Natural killer cell treated with Interleukin-12 subunit alpha and Interleukin-12 subunit beta and Interleukin-15 and Interleukin-18, amount 100 ng/mL, for 72 hours (primary cell): ENCODE data around the gene NTRK3. TPM values are rescaled to one million over a fixed set of nuclear protein-coding genes. Genes with fewer than 3 reads are reported as not detected.
"Not testable (repeated sequence)": the region's sequence is repeated elsewhere in the genome, so short reads cannot be mapped to it uniquely, and the experiment has no call there.

ENCODE experiments used
- ATAC-seq, 2 donors: fragments of 150-1000 bp; cut with Tn5 transposase in 1 of 2; sonication (Bioruptor Pico), chemical (Tn5 transposase) in 1 of 2; 2 replicates each; pipeline ENCODE4 v1.10.0; 2021
- DNase-seq: peaks from one replicate; pipeline ENCODE4 v3.0.0; 2022; ENCODE audit warnings: low spot score
- H3K27ac Mint-ChIP-seq, 2 donors: 1 replicate in 1 of 2; 2 replicates in 1 of 2; pipeline ENCODE4 v1.8.0; 2022; ENCODE audit warnings: mixed read lengths in 2 of 2, mild to moderate bottlenecking in 1 of 2, moderate library complexity in 1 of 2
- H3K27me3 Mint-ChIP-seq, 2 donors: 1 replicate in 1 of 2; 2 replicates in 1 of 2; pipeline ENCODE4 v1.8.0; 2022; ENCODE audit warnings: mixed read lengths in 2 of 2
- H3K36me3 Mint-ChIP-seq: one replicate; pipeline ENCODE4 v1.8.0; 2022; ENCODE audit warnings: mixed read lengths
- H3K4me1 Mint-ChIP-seq, 2 donors: 1 replicate in 1 of 2; 2 replicates in 1 of 2; pipeline ENCODE4 v1.8.0; 2022; ENCODE audit warnings: low read depth in 2 of 2, mixed read lengths in 2 of 2, mild to moderate bottlenecking in 1 of 2
- H3K4me3 Mint-ChIP-seq: one replicate; pipeline ENCODE4 v1.8.0; 2022; ENCODE audit warnings: mixed read lengths
- H3K9me3 Mint-ChIP-seq: 2 replicates; pipeline ENCODE4 v1.8.0; 2022; ENCODE audit warnings: mixed read lengths
- total RNA-seq, 2 donors: library from RNA; stranded (reverse); gene quantifications; one replicate each; pipeline ENCODE4 v1.2.3, GENCODE V29; 2022

The NTRK3 gene
- total RNA-seq, 2 donors from 2014 or later: 0.42 to 1.2 TPM

- Mint-ChIP-seq H3K27ac (no peak overlapping the region), H3K27me3 (no peaks in the 10 kb centered on the region), H3K4me3 (no peak overlapping the region), H3K36me3 (no peaks in the 10 kb centered on the region), H3K4me1 (no peaks in the 10 kb centered on the region), H3K9me3 (peaks cover 3% of the 10 kb centered on the region)
- ATAC-seq (no peak), DNase-seq (no peak)
Observed at GRCh38 chr15:87858651-87859050, 397.9 kb downstream of the NTRK3 start.

DNA sequence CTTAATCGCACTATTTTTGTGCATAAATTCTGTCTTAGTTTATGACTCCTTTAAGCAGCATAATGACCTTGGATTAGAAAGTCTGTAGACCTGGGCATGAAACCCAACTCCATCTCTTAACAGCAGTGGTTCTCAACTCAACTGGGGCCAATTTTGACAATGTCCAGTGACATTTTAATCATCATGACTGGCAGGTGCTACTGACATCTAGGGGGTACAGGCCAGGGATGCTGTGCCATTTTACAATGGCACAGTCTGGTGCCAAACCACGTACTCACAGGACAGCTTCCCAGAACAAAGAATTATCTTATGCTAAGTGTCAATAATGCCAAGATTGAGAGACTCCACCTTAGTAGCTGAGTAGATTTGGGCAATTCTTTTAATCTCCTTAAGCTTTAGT is 405.0 kb downstream of the NTRK3 start:
- no peak overlapping the region for H3K27ac Mint-ChIP-seq
- H3K4me1 Mint-ChIP-seq: no peaks in the 10 kb centered on the region
- H3K27me3 Mint-ChIP-seq: peaks cover 0 to 2% of the 10 kb centered on the region in 2 donors
- no peak for DNase-seq
- no peak for ATAC-seq
- no peaks in the 10 kb centered on the region for H3K36me3 Mint-ChIP-seq
- H3K4me3 Mint-ChIP-seq: no peak overlapping the region
- peaks cover 3% of the 10 kb centered on the region for H3K9me3 Mint-ChIP-seq

- ATAC-seq (no peak), DNase-seq (no peak)
- Mint-ChIP-seq H3K4me3 (no peak overlapping the region), H3K4me1 (no peaks in the 10 kb centered on the region), H3K36me3 (no peaks in the 10 kb centered on the region), H3K27me3 (peaks cover 0 to 2% of the 10 kb centered on the region in 2 donors), H3K9me3 (peaks cover 3% of the 10 kb centered on the region), H3K27ac (no peak overlapping the region)
Observed at GRCh38 chr15:87850916-87851315, 405.6 kb downstream of the NTRK3 start.

GRCh38 chr15:87849181-87849580 is 407.4 kb downstream of the NTRK3 start:
- no peak overlapping the region for H3K27ac Mint-ChIP-seq
- H3K27me3 Mint-ChIP-seq: peaks cover 0 to 2% of the 10 kb centered on the region in 2 donors
- H3K9me3 Mint-ChIP-seq: peaks cover 3% of the 10 kb centered on the region
- H3K4me1 Mint-ChIP-seq: no peaks in the 10 kb centered on the region
- DNase-seq (no peak), ATAC-seq (no peak)
- no peak overlapping the region for H3K4me3 Mint-ChIP-seq
- no peaks in the 10 kb centered on the region for H3K36me3 Mint-ChIP-seq

- DNase-seq (no peak), ATAC-seq (no peak)
- no peaks in the 10 kb centered on the region for H3K36me3 Mint-ChIP-seq
- H3K9me3 Mint-ChIP-seq: peaks cover 3% of the 10 kb centered on the region
- H3K4me1 Mint-ChIP-seq: no peaks in the 10 kb centered on the region
- H3K27ac Mint-ChIP-seq: no peak overlapping the region
- H3K4me3 Mint-ChIP-seq: no peak overlapping the region
- H3K27me3 Mint-ChIP-seq: peaks cover 0 to 2% of the 10 kb centered on the region in 2 donors
Observed at GRCh38 chr15:87848012-87848411, 408.5 kb downstream of the NTRK3 start.

GRCh38 chr15:87846746-87847145 is 409.8 kb downstream of the NTRK3 start:
- no peak for DNase-seq
- no peak overlapping the region for H3K4me3 Mint-ChIP-seq
- H3K27me3 Mint-ChIP-seq: peaks cover 0 to 2% of the 10 kb centered on the region in 2 donors
- peaks cover 7% of the 10 kb centered on the region for H3K9me3 Mint-ChIP-seq
- ATAC-seq: no peak
- no peaks in the 10 kb centered on the region for H3K36me3 Mint-ChIP-seq
- no peak overlapping the region for H3K27ac Mint-ChIP-seq
- no peaks in the 10 kb centered on the region for H3K4me1 Mint-ChIP-seq

DNA sequence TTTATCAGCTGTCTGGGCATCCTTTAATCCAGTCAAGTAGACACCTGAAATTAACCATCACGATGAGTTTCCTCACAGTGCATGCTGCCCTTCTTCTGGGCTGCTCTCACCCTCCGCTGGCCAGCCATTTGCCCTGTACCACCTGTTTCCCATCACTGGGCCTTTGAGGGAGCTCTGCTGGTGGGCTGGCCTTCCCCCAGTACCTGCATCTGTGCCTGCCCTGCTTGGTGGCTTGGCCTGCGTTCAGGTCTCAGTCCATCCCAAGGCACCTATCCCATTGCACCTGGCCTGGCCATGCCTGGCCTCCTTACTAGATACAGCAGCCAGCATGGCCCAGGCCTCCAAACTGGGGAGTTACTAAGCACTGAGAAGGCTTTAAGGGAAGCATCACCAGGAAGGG is 413.2 kb downstream of the NTRK3 start:
- Mint-ChIP-seq H3K36me3 (no peaks in the 10 kb centered on the region), H3K27ac (no peak overlapping the region), H3K4me3 (no peak overlapping the region), H3K4me1 (no peaks in the 10 kb centered on the region), H3K9me3 (peaks cover 7% of the 10 kb centered on the region), H3K27me3 (peaks cover 0 to 2% of the 10 kb centered on the region in 2 donors)
- DNase-seq: no peak
- peak; percentile 32 to 33 for ATAC-seq

- Mint-ChIP-seq H3K27ac (no peak overlapping the region), H3K4me1 (no peaks in the 10 kb centered on the region), H3K4me3 (no peak overlapping the region), H3K36me3 (no peaks in the 10 kb centered on the region), H3K27me3 (no peaks in the 10 kb centered on the region), H3K9me3 (peaks cover 8% of the 10 kb centered on the region)
- ATAC-seq (peak in 1 of 2 donors; percentile 43), DNase-seq (no peak)
Observed at GRCh38 chr15:87841426-87841998, 415.0 kb downstream of the NTRK3 start.

DNA sequence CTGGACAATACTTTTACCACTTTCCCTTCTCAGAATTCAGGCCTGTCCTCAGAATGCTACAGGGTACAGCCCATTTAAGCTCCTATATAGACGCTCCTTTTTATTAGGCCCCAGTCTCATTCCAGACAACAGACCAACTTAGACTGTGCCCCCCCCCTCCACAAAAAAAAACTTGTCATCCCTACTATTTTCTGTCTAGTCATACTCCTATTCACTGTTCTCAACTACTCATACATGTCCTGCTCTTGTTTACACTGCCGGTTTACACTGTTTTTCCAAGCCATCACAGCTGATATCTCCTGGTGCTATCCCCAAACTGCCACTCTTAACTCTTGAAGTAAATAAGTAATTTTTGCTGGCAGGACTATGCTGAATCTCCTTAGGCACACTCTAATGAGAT is 420.7 kb downstream of the NTRK3 start:
- H3K4me1 Mint-ChIP-seq, H3K4me3 Mint-ChIP-seq, H3K9me3 Mint-ChIP-seq, ATAC-seq, DNase-seq, H3K27ac Mint-ChIP-seq, H3K36me3 Mint-ChIP-seq, H3K27me3 Mint-ChIP-seq: not testable (repeated sequence)

GRCh38 chr15:87833333-87833732 is 423.2 kb downstream of the NTRK3 start:
- not testable (repeated sequence) for H3K4me3 Mint-ChIP-seq, H3K36me3 Mint-ChIP-seq, H3K27me3 Mint-ChIP-seq, DNase-seq, H3K4me1 Mint-ChIP-seq, ATAC-seq, H3K27ac Mint-ChIP-seq
- H3K9me3 Mint-ChIP-seq: peaks cover 14% of the 10 kb centered on the region

GRCh38 chr15:87829332-87830050 is 427.0 kb downstream of the NTRK3 start:
- DNase-seq (no peak), ATAC-seq (no peak)
- Mint-ChIP-seq H3K4me3 (no peak overlapping the region), H3K27ac (no peak overlapping the region), H3K4me1 (no peaks in the 10 kb centered on the region), H3K9me3 (peaks cover 10% of the 10 kb centered on the region), H3K27me3 (no peaks in the 10 kb centered on the region), H3K36me3 (no peaks in the 10 kb centered on the region)

DNA sequence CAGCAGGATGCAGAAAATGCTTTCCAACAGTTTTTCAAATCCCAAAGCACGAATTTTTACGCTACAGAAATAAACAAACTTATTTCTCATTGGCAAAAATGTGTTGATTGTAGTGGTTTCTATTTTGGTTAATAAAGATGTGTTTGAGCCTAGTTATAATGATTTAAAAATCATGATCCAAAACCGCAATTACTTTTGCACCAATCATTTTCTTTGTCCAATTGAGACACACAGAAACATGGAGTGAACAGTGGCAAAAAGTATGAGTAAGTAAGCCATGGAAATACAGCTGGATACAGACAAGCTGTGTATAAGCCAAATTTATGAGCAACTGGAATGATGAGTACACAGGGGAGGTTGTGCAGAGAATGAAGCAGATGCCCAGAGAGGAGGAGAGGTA is 427.9 kb downstream of the NTRK3 start:
- Mint-ChIP-seq H3K27me3 (no peaks in the 10 kb centered on the region), H3K4me1 (no peaks in the 10 kb centered on the region), H3K36me3 (no peaks in the 10 kb centered on the region), H3K27ac (no peak overlapping the region), H3K9me3 (peaks cover 7% of the 10 kb centered on the region), H3K4me3 (no peak overlapping the region)
- DNase-seq (no peak), ATAC-seq (no peak)

DNA sequence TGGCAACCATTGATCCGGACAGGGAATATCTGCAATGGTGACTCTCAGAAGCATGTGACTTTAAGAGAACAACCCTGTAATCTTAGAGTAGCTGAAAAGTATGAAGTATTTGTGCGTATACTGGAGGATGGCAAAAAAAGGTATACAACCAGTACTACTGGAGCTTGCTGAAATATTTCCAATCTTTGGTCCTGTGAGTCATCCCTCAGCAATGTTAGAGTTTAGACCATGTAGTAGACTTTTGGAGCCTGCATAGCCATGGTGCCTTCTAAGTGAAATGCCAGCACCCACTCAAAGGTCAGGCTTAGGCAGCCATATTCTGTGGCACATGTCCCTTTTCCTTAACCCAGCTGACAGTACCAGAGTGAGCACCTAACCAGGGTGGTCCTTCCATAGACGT is 429.4 kb downstream of the NTRK3 start:
- DNase-seq (no peak), ATAC-seq (no peak)
- Mint-ChIP-seq H3K4me1 (no peaks in the 10 kb centered on the region), H3K27ac (no peak overlapping the region), H3K36me3 (no peaks in the 10 kb centered on the region), H3K9me3 (peaks cover 7% of the 10 kb centered on the region), H3K4me3 (no peak overlapping the region), H3K27me3 (no peaks in the 10 kb centered on the region)

- Mint-ChIP-seq H3K4me3 (no peak overlapping the region), H3K9me3 (peaks cover 7% of the 10 kb centered on the region), H3K27me3 (no peaks in the 10 kb centered on the region), H3K4me1 (no peaks in the 10 kb centered on the region), H3K36me3 (no peaks in the 10 kb centered on the region), H3K27ac (no peak overlapping the region)
- DNase-seq (no peak), ATAC-seq (peak in 1 of 2 donors; percentile 45)
Observed at GRCh38 chr15:87826119-87826747, 430.3 kb downstream of the NTRK3 start.
